Loucy (cell line): ENCODE measurements around the gene DLG2.

ENCODE experiments used
- CTCF ChIP-seq: fragments of 200-600 bp; sonication (generic); conservative IDR thresholded peaks from 2 replicates; pipeline ENCODE4 v1.5.1; 2014; ENCODE audit warnings: mild to moderate bottlenecking, antibody characterized with exemption, low read length
- EZH2phosphoT487 ChIP-seq: fragments of 200-600 bp; IDR thresholded peaks from 2 replicates; pipeline ENCODE4 v1.6.1; 2018; ENCODE audit warnings: antibody characterized with exemption, mild to moderate bottlenecking, moderate library complexity, borderline replicate concordance

- no peak for TF ChIP-seq CTCF
- TF ChIP-seq EZH2phosphoT487, result no peak
Observed at GRCh38 chr11:85626496-85626895, 648 bp downstream of the DLG2 start.
